RPMI7951 (cell line): Measurements from ENCODE around the gene SREK1. TPM values are rescaled to one million over a fixed set of nuclear protein-coding genes. Genes with fewer than 3 reads are reported as not detected.
"Not testable (repeated sequence)": the region's sequence is repeated elsewhere in the genome, so short reads cannot be mapped to it uniquely, and the experiment has no call there.

Experiments
- DNase-seq: peaks from one replicate; pipeline ENCODE4 v3.0.0-alpha.2; 2012; ENCODE audit warnings: low read depth
- total RNA-seq: library from RNA; depleted of rRNA; stranded (reverse); fragments of >200 nt; shearing (Covaris generic); gene quantifications from 2 replicates; pipeline ENCODE4 v1.2.3, GENCODE V29; 2014; rRNA removed

The SREK1 gene
- total RNA-seq, result 20.6 and 31.0 TPM in 2 replicates

GRCh38 chr5:66144074-66144833 is at the start of gene SREK1:
TSS of gene SREK1 (plus strand) at chr5:66144300. CDS start at chr5:66144377, 77 bp downstream.
- peak; percentile 89 for DNase-seq

- DNase-seq, result no peak
Observed at GRCh38 chr5:66100851-66101250, 43.2 kb upstream of the SREK1 start.

GRCh38 chr5:66113160-66113559 is 30.9 kb upstream of the SREK1 start:
- DNase-seq, result peak; percentile 75

- DNase-seq, result no peak
Observed at GRCh38 chr5:66118304-66118703, 25.8 kb upstream of the SREK1 start.

- DNase-seq, result peak; percentile 30
Observed at GRCh38 chr5:66122379-66123034, 21.6 kb upstream of the SREK1 start.

GRCh38 chr5:66129144-66129543 is 15.0 kb upstream of the SREK1 start:
- no peak for DNase-seq

GRCh38 chr5:66130493-66130892 is 13.6 kb upstream of the SREK1 start:
- no peak for DNase-seq

- no peak for DNase-seq
Observed at GRCh38 chr5:66134407-66134861, 9.7 kb upstream of the SREK1 start.

- no peak for DNase-seq
Observed at GRCh38 chr5:66136053-66136452, 8.0 kb upstream of the SREK1 start.

- not testable (repeated sequence) for DNase-seq
Observed at GRCh38 chr5:66136944-66137343, 7.2 kb upstream of the SREK1 start.

- no peak for DNase-seq
Observed at GRCh38 chr5:66138637-66139317, 5.3 kb upstream of the SREK1 start.

GRCh38 chr5:66139318-66139712 is 4.8 kb upstream of the SREK1 start:
- DNase-seq, result no peak

GRCh38 chr5:66142417-66142816 is 1.7 kb upstream of the SREK1 start:
- no peak for DNase-seq

- no peak for DNase-seq
Observed at GRCh38 chr5:66143473-66144073, 527 bp upstream of the SREK1 start.

GRCh38 chr5:66144834-66145390 is 812 bp downstream of the SREK1 start:
- peak; percentile 55 for DNase-seq

GRCh38 chr5:66145737-66146136 is 1.6 kb downstream of the SREK1 start:
- no peak for DNase-seq

GRCh38 chr5:66149950-66150349 is 5.8 kb downstream of the SREK1 start:
- no peak for DNase-seq

- DNase-seq, result no peak
Observed at GRCh38 chr5:66151030-66151429, 6.9 kb downstream of the SREK1 start.

GRCh38 chr5:66151491-66151890 is 7.4 kb downstream of the SREK1 start:
- no peak for DNase-seq

- no peak for DNase-seq
Observed at GRCh38 chr5:66157046-66157445, 12.9 kb downstream of the SREK1 start.

GRCh38 chr5:66161356-66161755 is 17.3 kb downstream of the SREK1 start:
- no peak for DNase-seq
